ENCODE measurements around the gene SLC47A2. TPM values are rescaled to one million over a fixed set of nuclear protein-coding genes. Genes with fewer than 3 reads are reported as not detected.
A peak's percentile ranks its signal among the peaks of the same experiment; 100 is the strongest.

SLC47A2 gene
- total and polyA plus RNA-seq, 4 donors = 0.02 to 0.18 (median 0.06) TPM; not detected in 1

GRCh38 chr17:19664136-19664820 is 52.1 kb downstream of the SLC47A2 start:
- DNase-seq (no peak), ATAC-seq (ENCODE audit: insufficient read depth, low FRiP score) (peak; percentile 75)
- Histone ChIP-seq H3K36me3 (ENCODE audit: control insufficient read depth in 4 of 4, insufficient read depth in 4 of 4, low read length in 4 of 4) (peaks cover 0 to 33% (median 14%) of the 10 kb centered on the region in 4 donors), H3K9me3 (ENCODE audit: control insufficient read depth in 4 of 4, insufficient read depth in 3 of 4, low read length in 3 of 4) (peaks cover 0 to 1% (median 0%) of the 10 kb centered on the region in 4 donors), H3K27ac (ENCODE audit: low read depth in 1 of 2, low read length in 1 of 2) (peak overlapping the region; percentile 76 to 79), H3K27me3 (ENCODE audit: control insufficient read depth in 3 of 3, insufficient read depth in 3 of 3, low read length in 2 of 3) (no peaks in the 10 kb centered on the region), H3K4me1 (ENCODE audit: control insufficient read depth in 5 of 5, insufficient read depth in 5 of 5, low read length in 5 of 5) (peaks cover 0 to 8% (median 0%) of the 10 kb centered on the region in 5 donors), H3K9ac (ENCODE audit: insufficient read depth in 1 of 2, low read length in 2 of 2) (no peak overlapping the region), H3K4me3 (no peak overlapping the region)
- WGBS, 2 donors = 66 to 80% methylated on average over 5 of the region's 5 CpGs
- TF ChIP-seq, protein P1, sequence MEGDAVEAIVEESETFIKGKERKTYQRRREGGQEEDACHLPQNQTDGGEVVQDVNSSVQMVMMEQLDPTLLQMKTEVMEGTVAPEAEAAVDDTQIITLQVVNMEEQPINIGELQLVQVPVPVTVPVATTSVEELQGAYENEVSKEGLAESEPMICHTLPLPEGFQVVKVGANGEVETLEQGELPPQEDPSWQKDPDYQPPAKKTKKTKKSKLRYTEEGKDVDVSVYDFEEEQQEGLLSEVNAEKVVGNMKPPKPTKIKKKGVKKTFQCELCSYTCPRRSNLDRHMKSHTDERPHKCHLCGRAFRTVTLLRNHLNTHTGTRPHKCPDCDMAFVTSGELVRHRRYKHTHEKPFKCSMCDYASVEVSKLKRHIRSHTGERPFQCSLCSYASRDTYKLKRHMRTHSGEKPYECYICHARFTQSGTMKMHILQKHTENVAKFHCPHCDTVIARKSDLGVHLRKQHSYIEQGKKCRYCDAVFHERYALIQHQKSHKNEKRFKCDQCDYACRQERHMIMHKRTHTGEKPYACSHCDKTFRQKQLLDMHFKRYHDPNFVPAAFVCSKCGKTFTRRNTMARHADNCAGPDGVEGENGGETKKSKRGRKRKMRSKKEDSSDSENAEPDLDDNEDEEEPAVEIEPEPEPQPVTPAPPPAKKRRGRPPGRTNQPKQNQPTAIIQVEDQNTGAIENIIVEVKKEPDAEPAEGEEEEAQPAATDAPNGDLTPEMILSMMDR (IDR thresholded peaks at IDR 0.05; ENCODE audit: control extremely low read depth, extremely low read depth) = no peak

GRCh38 chr17:19663097-19663496 is 53.3 kb downstream of the SLC47A2 start:
- no peak overlapping the region for H3K27ac ChIP-seq (ENCODE audit: low read depth in 1 of 2, low read length in 1 of 2)
- WGBS, 2 donors = 91 to 94% methylated on average over 6 of the region's 6 CpGs
- no peak overlapping the region for H3K9ac ChIP-seq (ENCODE audit: insufficient read depth in 1 of 2, low read length in 2 of 2)
- TF ChIP-seq, protein P1 (IDR thresholded peaks at IDR 0.05; ENCODE audit: control extremely low read depth, extremely low read depth) = no peak
- H3K27me3 ChIP-seq (ENCODE audit: control insufficient read depth in 3 of 3, insufficient read depth in 3 of 3, low read length in 2 of 3) = no peaks in the 10 kb centered on the region
- DNase-seq (no peak), ATAC-seq (ENCODE audit: insufficient read depth, low FRiP score) (no peak)
- H3K9me3 ChIP-seq (ENCODE audit: control insufficient read depth in 4 of 4, insufficient read depth in 3 of 4, low read length in 3 of 4) = peaks cover 0 to 1% (median 0%) of the 10 kb centered on the region in 4 donors
- H3K4me1 ChIP-seq (ENCODE audit: control insufficient read depth in 5 of 5, insufficient read depth in 5 of 5, low read length in 5 of 5) = peaks cover 0 to 8% (median 0%) of the 10 kb centered on the region in 5 donors
- peaks cover 2 to 36% (median 13%) of the 10 kb centered on the region in 4 donors for H3K36me3 ChIP-seq (ENCODE audit: control insufficient read depth in 4 of 4, insufficient read depth in 4 of 4, low read length in 4 of 4)
- H3K4me3 ChIP-seq = no peak overlapping the region

DNA sequence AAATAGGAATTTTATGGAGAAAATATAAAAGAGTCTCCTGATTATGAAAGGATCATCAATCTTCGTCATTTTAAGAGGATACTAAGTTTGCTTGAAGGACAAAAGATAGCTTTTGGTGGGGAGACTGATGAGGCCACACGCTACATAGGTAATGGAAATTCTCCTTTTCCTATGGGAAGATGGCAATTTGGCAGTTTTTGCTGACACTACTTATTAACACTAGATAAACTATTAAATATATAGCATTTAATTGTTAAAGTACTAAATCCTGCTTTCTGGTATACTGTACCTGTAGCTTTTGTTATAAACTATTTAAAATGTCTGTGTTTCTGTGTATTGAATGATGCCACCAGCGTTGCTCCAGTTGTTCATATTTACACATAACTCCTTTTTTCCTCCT is 55.3 kb downstream of the SLC47A2 start:
- H3K9me3 ChIP-seq (ENCODE audit: control insufficient read depth in 4 of 4, insufficient read depth in 3 of 4, low read length in 3 of 4) = peaks cover 0 to 1% (median 0%) of the 10 kb centered on the region in 4 donors
- WGBS, 2 donors = 95% methylated on average over 3 of the region's 3 CpGs
- H3K27ac ChIP-seq (ENCODE audit: low read depth in 1 of 2, low read length in 1 of 2) = no peak overlapping the region
- no peaks in the 10 kb centered on the region for H3K27me3 ChIP-seq (ENCODE audit: control insufficient read depth in 3 of 3, insufficient read depth in 3 of 3, low read length in 2 of 3)
- DNase-seq (no peak), ATAC-seq (ENCODE audit: insufficient read depth, low FRiP score) (no peak)
- H3K9ac ChIP-seq (ENCODE audit: insufficient read depth in 1 of 2, low read length in 2 of 2) = no peak overlapping the region
- TF ChIP-seq, protein P1 (IDR thresholded peaks at IDR 0.05; ENCODE audit: control extremely low read depth, extremely low read depth) = no peak
- H3K4me3 ChIP-seq = no peak overlapping the region
- peaks cover 5 to 41% (median 18%) of the 10 kb centered on the region in 4 donors for H3K36me3 ChIP-seq (ENCODE audit: control insufficient read depth in 4 of 4, insufficient read depth in 4 of 4, low read length in 4 of 4)
- peaks cover 0 to 9% (median 0%) of the 10 kb centered on the region in 5 donors for H3K4me1 ChIP-seq (ENCODE audit: control insufficient read depth in 5 of 5, insufficient read depth in 5 of 5, low read length in 5 of 5)
